Liver (tissue), 9 donors: Measurements from ENCODE around the gene WDR3. TPM values are rescaled to one million over a fixed set of nuclear protein-coding genes. Genes with fewer than 3 reads are reported as not detected.

Experiments used
- DNase-seq: peaks from one replicate; pipeline ENCODE4 v3.0.0-alpha.2; 2017; ENCODE audit warnings: low spot score
- H3K27ac ChIP-seq, 2 donors: one replicate each; pipeline ENCODE4 v1.7.0; 2013; ENCODE audit warnings: inconsistent platforms in 2 of 2, low read length in 2 of 2, control low read depth in 1 of 2, low read depth in 1 of 2, mild to moderate bottlenecking in 1 of 2
- H3K27me3 ChIP-seq, 4 donors: one replicate each; pipeline versions ENCODE4 v1.6.1 to v1.7.0; 2013; ENCODE audit warnings: low read length in 3 of 4, inconsistent platforms in 1 of 4, mild to moderate bottlenecking in 1 of 4, moderate library complexity in 1 of 4; ENCODE audit not compliant: control insufficient read depth in 4 of 4, insufficient read depth in 4 of 4
- H3K36me3 ChIP-seq, 4 donors: one replicate each; pipeline versions ENCODE4 v1.6.1 to v1.7.0; 2013; ENCODE audit warnings: low read length in 3 of 4, mild to moderate bottlenecking in 3 of 4, low read depth in 1 of 4, moderate library complexity in 1 of 4; ENCODE audit not compliant: control insufficient read depth in 4 of 4, insufficient read depth in 3 of 4
- H3K4me1 ChIP-seq, 4 donors: one replicate each; pipeline versions ENCODE4 v1.6.1 to v1.7.0; 2013; ENCODE audit warnings: low read length in 3 of 4, mild to moderate bottlenecking in 3 of 4, moderate library complexity in 1 of 4; ENCODE audit not compliant: control insufficient read depth in 4 of 4, insufficient read depth in 4 of 4
- H3K4me3 ChIP-seq, 3 donors: one replicate each; pipeline versions ENCODE4 v1.6.1 to v1.7.0; 2013; ENCODE audit warnings: low read length in 3 of 3, control low read depth in 1 of 3, low read depth in 1 of 3, mild to moderate bottlenecking in 1 of 3
- H3K9ac ChIP-seq, 2 donors: one replicate each; pipeline ENCODE4 v1.7.0; 2013; ENCODE audit warnings: low read length in 2 of 2, mild to moderate bottlenecking in 2 of 2, moderate library complexity in 2 of 2, control low read depth in 1 of 2, low read depth in 1 of 2
- H3K9me3 ChIP-seq, 4 donors: one replicate each; pipeline versions ENCODE4 v1.6.1 to v1.7.0; 2013; ENCODE audit warnings: low read length in 3 of 4; ENCODE audit not compliant: control insufficient read depth in 4 of 4
- ATF3 ChIP-seq: IDR thresholded peaks from 2 replicates; pipeline ENCODE4 v1.6.1; 2016; ENCODE audit warnings: antibody characterized with exemption
- CTCF ChIP-seq: fragments of 150-350 bp; IDR thresholded peaks from 2 replicates; pipeline ENCODE4 v1.5.1; 2017; ENCODE audit warnings: improper control_type of control experiment, low read depth, low read length; ENCODE audit not compliant: missing input control
- EGR1 ChIP-seq, 2 donors: IDR thresholded peaks; 2 replicates each; pipeline ENCODE4 v1.6.1; 2016 to 2018; ENCODE audit warnings: antibody characterized with exemption in 2 of 2, low read depth in 2 of 2
- FOXA1 ChIP-seq: IDR thresholded peaks from 2 replicates; pipeline ENCODE4 v1.6.1; 2016; ENCODE audit warnings: antibody characterized with exemption
- FOXA2 ChIP-seq: IDR thresholded peaks from 2 replicates; pipeline ENCODE4 v1.6.1; 2016; ENCODE audit warnings: antibody characterized with exemption
- GABPA ChIP-seq, 2 donors: IDR thresholded peaks in 1 of 2; conservative IDR thresholded peaks in 1 of 2; 2 replicates each; pipeline ENCODE4 v1.6.1; 2016; ENCODE audit warnings: antibody characterized with exemption in 2 of 2, mild to moderate bottlenecking in 1 of 2, moderate library complexity in 1 of 2
- HNF4G ChIP-seq: IDR thresholded peaks from 2 replicates; pipeline ENCODE4 v1.6.1; 2016; ENCODE audit warnings: antibody characterized with exemption
- JUND ChIP-seq, 2 donors: IDR thresholded peaks; 2 replicates each; pipeline ENCODE4 v1.6.1; 2016; ENCODE audit warnings: antibody characterized with exemption in 2 of 2
- MAX ChIP-seq: IDR thresholded peaks from 2 replicates; pipeline ENCODE4 v1.6.1; 2016; ENCODE audit warnings: antibody characterized with exemption
- NR2F2 ChIP-seq: IDR thresholded peaks from 2 replicates; pipeline ENCODE4 v1.6.1; 2016; ENCODE audit warnings: antibody characterized with exemption
- RAD21 ChIP-seq, 2 donors: IDR thresholded peaks; 2 replicates each; pipeline ENCODE4 v1.6.1; 2016; ENCODE audit warnings: antibody characterized with exemption in 2 of 2, mild to moderate bottlenecking in 2 of 2
- REST ChIP-seq: IDR thresholded peaks from 2 replicates; pipeline ENCODE4 v1.6.1; 2016; ENCODE audit warnings: antibody characterized with exemption, mild to moderate bottlenecking
- SP1 ChIP-seq: IDR thresholded peaks from 2 replicates; pipeline ENCODE4 v1.6.1; 2018; ENCODE audit warnings: antibody characterized with exemption, mild to moderate bottlenecking
- TAF1 ChIP-seq: conservative IDR thresholded peaks from 2 replicates; pipeline ENCODE4 v1.6.1; 2016; ENCODE audit warnings: antibody characterized with exemption, mild to moderate bottlenecking
- YY1 ChIP-seq: IDR thresholded peaks from 2 replicates; pipeline ENCODE4 v1.6.1; 2016; ENCODE audit warnings: antibody characterized with exemption, mild to moderate bottlenecking
- ZBTB33 ChIP-seq: IDR thresholded peaks from 2 replicates; pipeline ENCODE4 v1.6.1; 2016; ENCODE audit warnings: antibody characterized with exemption
- WGBS: extraction: QIAGEN DNeasy Blood & Tissue Kit; methylation state at CpG from one replicate; pipeline ENCODE4 v1.1.7; 2013; 5-methylcytosine and 5-hydroxymethylcytosine counted together
- polyA plus RNA-seq, 2 donors: library from polyadenylated mRNA; stranded (reverse) in 1 of 2; unstranded in 1 of 2; fragments of 200-250 nt in 1 of 2; fragments of >200 nt in 1 of 2; fragmentation: Nextera tagmentation in 1 of 2; extraction: Ambion mirVana in 1 of 2; gene quantifications; one replicate each; pipeline versions ENCODE4 v1.2.1 to v1.2.3, GENCODE V29; 2013 to 2015
- total RNA-seq, 2 donors: library from RNA; depleted of rRNA; stranded (reverse); fragments of >200 nt; gene quantifications; one replicate each; pipeline ENCODE4 v1.2.3, GENCODE V29; 2014
- donor health status: healthy.
- donor health status: healthy.
- donor health status: healthy.
- donor health status: healthy.
- donor health status: healthy.

Gene WDR3
- total and polyA plus RNA-seq, 4 donors = 4.4 to 24.5 (median 11.5) TPM

GRCh38 chr1:117970252-117970651 lies 40.7 kb downstream of the WDR3 start:
- H3K9me3 ChIP-seq = no peaks in the 10 kb centered on the region
- 85% methylated on average over 9 of the region's 9 CpGs for WGBS
- H3K4me3 ChIP-seq = no peak overlapping the region

More at GRCh38 chr1:117970252-117970651, 40.7 kb downstream of the WDR3 start:
- H3K27ac ChIP-seq = no peak overlapping the region
- H3K4me1 ChIP-seq = no peaks in the 10 kb centered on the region
- no peaks in the 10 kb centered on the region for H3K27me3 ChIP-seq
- no peak overlapping the region for H3K9ac ChIP-seq
- H3K36me3 ChIP-seq = no peaks in the 10 kb centered on the region
- DNase-seq = no peak
- TF ChIP-seq FOXA2 (no peak), ZBTB33 (no peak), REST (no peak), YY1 (no peak), NR2F2 (no peak), FOXA1 (no peak), SP1 (no peak), EGR1 (IDR thresholded peaks at IDR 0.05; ENCODE audit: low read depth in 2 of 2) (no peak), JUND (IDR thresholded peaks at IDR 0.05) (no peak), CTCF (no peak), HNF4G (no peak), MAX (no peak), RAD21 (IDR thresholded peaks at IDR 0.05) (no peak), GABPA (IDR thresholded peaks at IDR 0.05 in 1 of 2, conservative IDR thresholded peaks at IDR 0.05 in 1 of 2) (no peak), ATF3 (no peak), TAF1 (no peak)
